Measurements from ENCODE around the gene NTNG1.

NTNG1 gene

DNA sequence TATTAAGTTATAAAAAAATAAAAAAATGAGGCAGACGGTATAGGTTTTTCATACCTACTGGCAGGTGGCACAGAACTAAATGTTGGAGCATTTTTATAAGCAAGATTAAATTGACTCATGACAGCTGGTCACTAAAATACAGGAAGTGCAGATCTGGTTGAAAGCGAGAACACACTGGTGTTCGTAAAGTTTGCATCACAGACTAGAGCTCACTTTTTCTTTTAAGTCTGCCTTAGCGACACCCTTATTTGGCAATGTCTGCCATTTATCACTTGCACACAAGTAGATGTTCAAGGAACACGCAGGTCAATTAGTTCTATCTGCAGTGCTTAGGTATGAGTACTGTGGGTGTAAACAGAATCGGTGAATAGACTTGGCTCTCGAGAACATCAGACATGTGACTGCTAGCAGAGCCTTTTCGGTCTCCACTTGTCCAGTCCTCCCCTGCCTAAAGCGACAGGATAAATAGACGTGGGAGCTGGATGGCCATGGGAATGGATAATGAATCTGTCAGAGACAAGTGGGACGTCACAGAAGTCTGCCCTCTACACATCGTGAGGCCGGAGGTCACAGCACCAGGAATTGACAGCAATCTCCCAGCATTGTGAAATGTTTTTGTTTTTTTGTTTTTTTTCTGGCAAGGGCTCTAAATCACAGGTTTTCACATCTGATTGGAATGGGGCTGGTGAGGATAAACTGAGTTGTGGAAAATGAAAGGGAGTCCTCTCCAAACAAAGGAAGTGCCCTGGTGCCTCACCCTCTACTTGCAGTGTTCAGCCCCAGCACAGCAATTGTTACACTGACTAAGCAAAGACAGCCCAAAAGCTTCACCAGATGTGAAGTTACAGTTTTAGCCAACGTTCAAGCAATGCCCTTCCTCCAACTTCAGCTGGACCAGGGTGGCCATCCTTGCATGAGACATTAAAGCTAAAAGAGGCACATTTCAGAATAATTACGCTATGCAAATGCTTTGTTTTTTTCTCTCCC is 248.9 kb downstream of the NTNG1 start:
- no peak for DNase-seq (ENCODE audit: low read depth in 2 of 3, low spot score in 2 of 3)

DNA sequence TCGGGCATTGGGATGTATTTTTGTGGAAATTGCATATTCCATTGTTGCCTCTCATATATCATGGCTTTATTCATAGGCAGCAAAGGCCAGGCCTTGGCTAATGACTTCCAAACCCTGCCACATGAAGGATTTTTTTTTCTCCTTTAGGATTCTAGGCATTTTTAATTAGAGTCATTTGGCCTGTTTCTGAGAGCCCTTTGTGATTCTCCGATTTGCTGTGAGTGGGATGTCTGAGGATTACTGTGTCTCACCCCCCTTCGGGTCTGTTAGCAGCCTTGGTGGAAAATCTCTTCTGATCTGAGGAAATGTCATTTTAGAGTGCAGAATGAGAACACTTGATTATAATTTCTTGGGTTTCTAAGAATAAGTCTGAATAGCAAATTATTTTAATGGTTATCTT is 253.5 kb downstream of the NTNG1 start:
- no peak for DNase-seq (ENCODE audit: low read depth in 2 of 3, low spot score in 2 of 3)

- no peak for DNase-seq (ENCODE audit: low read depth in 2 of 3, low spot score in 2 of 3)
Observed at GRCh38 chr1:107401704-107402103, 260.9 kb downstream of the NTNG1 start.

- DNase-seq (ENCODE audit: low read depth in 2 of 3, low spot score in 2 of 3), result no peak
Observed at GRCh38 chr1:107404756-107405155, 263.9 kb downstream of the NTNG1 start.

- DNase-seq (ENCODE audit: low read depth in 2 of 3, low spot score in 2 of 3), result no peak
Observed at GRCh38 chr1:107405236-107405635, 264.4 kb downstream of the NTNG1 start.

- no peak for DNase-seq (ENCODE audit: low read depth in 2 of 3, low spot score in 2 of 3)
Observed at GRCh38 chr1:107407011-107407410, 266.2 kb downstream of the NTNG1 start.

GRCh38 chr1:107413546-107413945 is 272.7 kb downstream of the NTNG1 start:
- no peak for DNase-seq (ENCODE audit: low read depth in 2 of 3, low spot score in 2 of 3)

GRCh38 chr1:107413951-107414350 is 273.1 kb downstream of the NTNG1 start:
- no peak for DNase-seq (ENCODE audit: low read depth in 2 of 3, low spot score in 2 of 3)

DNA sequence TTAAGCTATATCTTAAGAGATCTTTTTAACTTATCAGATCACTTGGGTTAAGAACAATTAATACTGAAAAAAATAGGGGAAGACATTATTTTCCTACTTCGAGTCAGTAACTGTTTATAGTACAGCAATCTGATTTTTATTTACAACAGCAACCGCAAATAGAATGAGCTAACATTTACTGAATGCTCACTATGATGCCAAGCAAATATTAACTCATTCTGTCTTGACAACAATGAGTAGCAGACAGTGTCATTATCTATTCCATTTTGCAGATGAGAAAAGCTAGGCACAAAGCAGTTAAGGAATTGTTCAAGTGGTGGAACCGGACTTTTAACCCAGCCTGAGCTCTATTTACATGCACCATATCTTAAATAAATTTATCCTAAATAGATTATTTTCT is 273.7 kb downstream of the NTNG1 start:
- DNase-seq (ENCODE audit: low read depth in 2 of 3, low spot score in 2 of 3), result no peak

DNA sequence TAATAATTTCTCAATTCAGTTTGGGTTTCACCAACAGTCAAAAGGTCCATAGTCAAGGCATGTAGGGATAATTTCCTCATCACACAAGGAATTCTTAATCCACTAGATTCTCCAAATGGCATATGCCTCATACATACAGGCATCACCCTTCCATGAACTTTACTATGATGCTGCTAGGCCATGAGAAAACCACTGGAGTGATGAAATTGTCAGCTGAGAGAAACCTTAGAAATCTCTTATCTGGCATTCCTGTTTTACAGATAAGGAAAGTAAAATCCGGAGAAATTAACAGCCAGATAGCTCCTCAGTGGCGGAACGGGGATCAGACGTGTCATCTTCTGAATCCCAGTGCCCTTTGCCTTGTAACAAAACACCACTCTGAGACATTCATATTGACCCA is 274.4 kb downstream of the NTNG1 start:
- no peak for DNase-seq (ENCODE audit: low read depth in 2 of 3, low spot score in 2 of 3)

GRCh38 chr1:107419003-107419402 is 278.2 kb downstream of the NTNG1 start:
- DNase-seq (ENCODE audit: low read depth in 2 of 3, low spot score in 2 of 3), result no peak

GRCh38 chr1:107422901-107423300 is 282.1 kb downstream of the NTNG1 start:
- no peak for DNase-seq (ENCODE audit: low read depth in 2 of 3, low spot score in 2 of 3)

GRCh38 chr1:107430540-107431228 is 289.8 kb downstream of the NTNG1 start:
- no peak for DNase-seq (ENCODE audit: low read depth in 2 of 3, low spot score in 2 of 3)

- DNase-seq (ENCODE audit: low read depth in 2 of 3, low spot score in 2 of 3), result no peak
Observed at GRCh38 chr1:107432108-107432507, 291.3 kb downstream of the NTNG1 start.

DNA sequence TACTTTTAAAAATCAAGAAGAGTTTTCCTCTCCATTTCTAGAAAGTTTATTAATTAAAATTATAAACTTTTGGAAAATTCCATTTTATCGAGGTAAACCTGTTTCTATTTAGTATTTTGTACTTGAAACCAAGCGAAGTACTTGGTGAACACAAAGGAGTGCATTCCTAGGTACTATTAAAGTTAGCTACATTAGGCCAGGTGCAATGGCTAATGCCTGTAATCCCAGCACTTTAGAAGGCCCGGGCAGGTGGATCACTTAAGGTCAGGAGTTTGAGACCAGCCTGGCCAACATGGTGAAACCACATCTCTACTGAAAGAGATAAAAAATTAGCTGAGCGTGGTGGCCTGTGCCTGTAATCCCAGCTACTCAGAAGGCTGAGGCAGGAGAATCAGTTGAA is 292.2 kb downstream of the NTNG1 start:
- DNase-seq (ENCODE audit: low read depth in 2 of 3, low spot score in 2 of 3), result no peak

DNA sequence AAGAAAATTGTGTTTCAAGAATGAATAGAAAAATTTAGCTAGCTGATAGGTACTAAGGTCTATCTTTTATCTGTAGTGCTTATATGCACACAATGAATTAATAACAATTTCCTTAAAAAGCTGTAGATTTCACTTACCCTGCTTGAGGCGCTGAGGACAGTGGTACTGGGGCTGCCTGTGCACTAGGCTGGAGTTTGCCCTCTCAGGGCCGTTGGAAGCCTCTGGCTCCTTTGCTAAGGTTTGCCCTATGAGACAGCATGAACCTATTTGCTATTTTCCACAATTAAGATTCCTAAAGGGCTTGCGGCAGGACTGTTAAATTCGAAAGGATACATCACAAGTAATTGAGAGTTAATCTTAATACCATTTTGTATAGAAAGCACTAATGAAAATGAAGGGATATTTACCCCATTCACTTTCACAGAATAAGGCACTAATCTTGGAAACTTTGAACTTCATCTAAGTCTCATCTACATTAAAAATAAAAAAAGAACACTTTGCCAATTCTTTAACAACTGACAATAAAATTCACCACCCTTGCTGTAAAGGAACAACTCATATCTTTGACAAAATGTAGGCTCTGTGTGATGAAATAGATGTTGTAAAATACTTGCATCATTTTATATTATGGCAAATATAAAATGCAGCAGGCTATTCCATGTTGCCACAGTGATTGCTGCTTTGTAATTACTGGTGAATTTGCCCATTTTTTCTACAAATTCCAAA is 293.0 kb downstream of the NTNG1 start:
- DNase-seq (ENCODE audit: low read depth in 2 of 3, low spot score in 2 of 3), result no peak

DNA sequence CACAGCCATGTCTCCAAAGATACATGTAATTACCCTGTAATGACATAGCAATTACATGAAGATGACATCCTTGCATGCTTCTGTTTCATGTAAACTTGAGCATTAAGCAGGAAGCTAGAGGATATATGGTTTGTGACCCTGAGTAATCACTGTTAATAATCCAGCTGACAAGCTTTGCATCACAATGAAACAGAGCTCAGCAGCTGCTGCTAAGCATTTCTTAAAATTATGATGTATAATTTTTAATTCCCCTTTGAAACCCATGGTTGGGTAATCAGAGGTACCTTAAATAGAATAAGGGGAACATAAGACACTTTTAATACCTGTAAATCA is 293.5 kb downstream of the NTNG1 start:
- no peak for DNase-seq (ENCODE audit: low read depth in 2 of 3, low spot score in 2 of 3)

GRCh38 chr1:107436552-107437241 is 295.9 kb downstream of the NTNG1 start:
- no peak for DNase-seq (ENCODE audit: low read depth in 2 of 3, low spot score in 2 of 3)

GRCh38 chr1:107439567-107439966 is 298.7 kb downstream of the NTNG1 start:
- no peak for DNase-seq (ENCODE audit: low read depth in 2 of 3, low spot score in 2 of 3)

DNA sequence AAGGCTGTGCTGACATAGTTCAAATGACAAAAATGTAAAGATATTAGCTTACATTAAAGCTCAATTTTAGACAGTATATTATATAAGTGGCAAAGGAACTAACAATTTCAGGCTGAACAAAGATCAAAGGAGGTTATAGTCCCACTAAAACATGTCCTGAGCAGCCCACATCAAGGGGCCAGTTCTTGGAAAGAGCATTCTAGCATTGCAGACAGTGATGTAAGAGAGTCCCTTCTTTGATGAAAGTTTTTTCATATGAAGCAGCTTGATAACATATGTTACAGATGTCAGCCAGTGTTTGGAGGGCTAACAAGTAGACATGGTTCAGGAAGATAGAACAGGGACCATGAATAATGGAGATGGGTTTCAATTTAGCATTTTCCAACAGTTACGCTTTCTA is 301.7 kb downstream of the NTNG1 start:
- no peak for DNase-seq (ENCODE audit: low read depth in 2 of 3, low spot score in 2 of 3)

- no peak for DNase-seq (ENCODE audit: low read depth in 2 of 3, low spot score in 2 of 3)
Observed at GRCh38 chr1:107443027-107443426, 302.2 kb downstream of the NTNG1 start.
